ENCODE data around the gene UCN2. TPM values are rescaled to one million over a fixed set of nuclear protein-coding genes. Genes with fewer than 3 reads are reported as not detected.

Gene UCN2
- total and polyA plus RNA-seq, 4 donors: 0.07 to 0.18 (median 0.16) TPM; not detected in 1

- H3K27me3 ChIP-seq (ENCODE audit: control insufficient read depth in 3 of 3, insufficient read depth in 3 of 3, low read length in 2 of 3): no peaks in the 10 kb centered on the region
- H3K36me3 ChIP-seq (ENCODE audit: control insufficient read depth in 4 of 4, insufficient read depth in 4 of 4, low read length in 4 of 4): peaks cover 0 to 3% (median 0%) of the 10 kb centered on the region in 4 donors
- ATAC-seq (ENCODE audit: insufficient read depth, low FRiP score) (no peak), DNase-seq (no peak)
- peaks cover 0 to 3% (median 0%) of the 10 kb centered on the region in 4 donors for H3K9me3 ChIP-seq (ENCODE audit: control insufficient read depth in 4 of 4, insufficient read depth in 3 of 4, low read length in 3 of 4)
- WGBS, 2 donors: 48 to 68% methylated on average over 3 of the region's 3 CpGs
- H3K9ac ChIP-seq (ENCODE audit: insufficient read depth in 1 of 2, low read length in 2 of 2): no peak overlapping the region
- no peaks in the 10 kb centered on the region for H3K4me1 ChIP-seq (ENCODE audit: control insufficient read depth in 5 of 5, insufficient read depth in 5 of 5, low read length in 5 of 5)
- H3K4me3 ChIP-seq: no peak overlapping the region
- TF ChIP-seq CTCF (IDR thresholded peaks at IDR 0.05; ENCODE audit: control extremely low read depth, extremely low read depth): no peak
- no peak overlapping the region for H3K27ac ChIP-seq (ENCODE audit: low read depth in 1 of 2, low read length in 1 of 2)
These were observed 34.8 kb downstream of the UCN2 start for GRCh38 chr3:48528754-48529153.

- peak overlapping the region in 1 of 2 donors; percentile 44 for H3K27ac ChIP-seq (ENCODE audit: low read depth in 1 of 2, low read length in 1 of 2)
- no peak overlapping the region for H3K9ac ChIP-seq (ENCODE audit: insufficient read depth in 1 of 2, low read length in 2 of 2)
These were observed 35.5 kb downstream of the UCN2 start for GRCh38 chr3:48528048-48528447.

GRCh38 chr3:48524970-48525369 is 38.6 kb downstream of the UCN2 start:
- H3K27me3 ChIP-seq (ENCODE audit: control insufficient read depth in 3 of 3, insufficient read depth in 3 of 3, low read length in 2 of 3): no peaks in the 10 kb centered on the region
- H3K27ac ChIP-seq (ENCODE audit: low read depth in 1 of 2, low read length in 1 of 2): no peak overlapping the region
- no peak overlapping the region for H3K4me3 ChIP-seq
- peaks cover 0 to 6% (median 0%) of the 10 kb centered on the region in 4 donors for H3K36me3 ChIP-seq (ENCODE audit: control insufficient read depth in 4 of 4, insufficient read depth in 4 of 4, low read length in 4 of 4)
- no peaks in the 10 kb centered on the region for H3K4me1 ChIP-seq (ENCODE audit: control insufficient read depth in 5 of 5, insufficient read depth in 5 of 5, low read length in 5 of 5)
- TF ChIP-seq CTCF (IDR thresholded peaks at IDR 0.05; ENCODE audit: control extremely low read depth, extremely low read depth): no peak
- no peak overlapping the region for H3K9ac ChIP-seq (ENCODE audit: insufficient read depth in 1 of 2, low read length in 2 of 2)
- ATAC-seq (ENCODE audit: insufficient read depth, low FRiP score) (no peak), DNase-seq (no peak)
- WGBS, 2 donors: 71 to 79% methylated on average over 9 of the region's 9 CpGs
- peaks cover 0 to 3% (median 0%) of the 10 kb centered on the region in 4 donors for H3K9me3 ChIP-seq (ENCODE audit: control insufficient read depth in 4 of 4, insufficient read depth in 3 of 4, low read length in 3 of 4)

More at GRCh38 chr3:48528048-48528447, 35.5 kb downstream of the UCN2 start:
- no peak for DNase-seq
- Histone ChIP-seq H3K27me3 (ENCODE audit: control insufficient read depth in 3 of 3, insufficient read depth in 3 of 3, low read length in 2 of 3) (no peaks in the 10 kb centered on the region), H3K4me3 (no peak overlapping the region), H3K36me3 (ENCODE audit: control insufficient read depth in 4 of 4, insufficient read depth in 4 of 4, low read length in 4 of 4) (peaks cover 0 to 6% (median 0%) of the 10 kb centered on the region in 4 donors), H3K4me1 (ENCODE audit: control insufficient read depth in 5 of 5, insufficient read depth in 5 of 5, low read length in 5 of 5) (no peaks in the 10 kb centered on the region), H3K9me3 (ENCODE audit: control insufficient read depth in 4 of 4, insufficient read depth in 3 of 4, low read length in 3 of 4) (peaks cover 0 to 3% (median 0%) of the 10 kb centered on the region in 4 donors)
- no peak for ATAC-seq (ENCODE audit: insufficient read depth, low FRiP score)
- TF ChIP-seq CTCF (IDR thresholded peaks at IDR 0.05; ENCODE audit: control extremely low read depth, extremely low read depth): no peak
- WGBS, 2 donors: 50 to 82% methylated on average over 9 of the region's 9 CpGs

- Histone ChIP-seq H3K9me3 (ENCODE audit: control insufficient read depth in 4 of 4, insufficient read depth in 3 of 4, low read length in 3 of 4) (peaks cover 0 to 3% (median 0%) of the 10 kb centered on the region in 4 donors), H3K4me1 (ENCODE audit: control insufficient read depth in 5 of 5, insufficient read depth in 5 of 5, low read length in 5 of 5) (no peaks in the 10 kb centered on the region), H3K27ac (ENCODE audit: low read depth in 1 of 2, low read length in 1 of 2) (no peak overlapping the region), H3K9ac (ENCODE audit: insufficient read depth in 1 of 2, low read length in 2 of 2) (no peak overlapping the region), H3K4me3 (no peak overlapping the region), H3K27me3 (ENCODE audit: control insufficient read depth in 3 of 3, insufficient read depth in 3 of 3, low read length in 2 of 3) (no peaks in the 10 kb centered on the region), H3K36me3 (ENCODE audit: control insufficient read depth in 4 of 4, insufficient read depth in 4 of 4, low read length in 4 of 4) (peaks cover 0 to 6% (median 0%) of the 10 kb centered on the region in 4 donors)
- no peak for ATAC-seq (ENCODE audit: insufficient read depth, low FRiP score)
- TF ChIP-seq CTCF (IDR thresholded peaks at IDR 0.05; ENCODE audit: control extremely low read depth, extremely low read depth): no peak
- DNase-seq: no peak
- WGBS, 2 donors: 86 to 97% methylated on average over 6 of the region's 6 CpGs
These were observed 41.9 kb downstream of the UCN2 start for GRCh38 chr3:48521635-48522034.

Data from lung (tissue), 12 donors.